ENCODE measurements around the gene RBM44. TPM values are rescaled to one million over a fixed set of nuclear protein-coding genes. Genes with fewer than 3 reads are reported as not detected.

Gene RBM44
- polyA plus RNA-seq, 1 donor from 2014 or later, result 2.5 TPM

GRCh38 chr2:237754182-237754581 is 44.4 kb upstream of the RBM44 start:
- no peaks in the 10 kb centered on the region for H4K20me1 ChIP-seq (ENCODE audit: insufficient read depth)
- H3K9ac ChIP-seq (ENCODE audit: low read length), result no peak overlapping the region
- H3K79me2 ChIP-seq (replicated peaks; ENCODE audit: insufficient read depth, low read length), result no peaks in the 10 kb centered on the region
- no peaks in the 10 kb centered on the region for H3K27me3 ChIP-seq (ENCODE audit: insufficient read depth, low read depth, low read length)
- no peaks in the 10 kb centered on the region for H3K9me3 ChIP-seq (ENCODE audit: low read length)
- H3K9me2 ChIP-seq (ENCODE audit: insufficient read depth, low read length), result no peaks in the 10 kb centered on the region
- no peak overlapping the region for H3K4me3 ChIP-seq (ENCODE audit: low read length)
- no peak overlapping the region for H2AFZ ChIP-seq (ENCODE audit: low read depth, low read length)
- TF ChIP-seq REST (IDR thresholded peaks at IDR 0.05; ENCODE audit: borderline replicate concordance), result no peak
- TF ChIP-seq POLR2AphosphoS5 (IDR thresholded peaks at IDR 0.05), result no peak
- no peak for TF ChIP-seq MXI1 (conservative IDR thresholded peaks at IDR 0.05; ENCODE audit: poor library complexity, severe bottlenecking)
- TF ChIP-seq, protein P1, sequence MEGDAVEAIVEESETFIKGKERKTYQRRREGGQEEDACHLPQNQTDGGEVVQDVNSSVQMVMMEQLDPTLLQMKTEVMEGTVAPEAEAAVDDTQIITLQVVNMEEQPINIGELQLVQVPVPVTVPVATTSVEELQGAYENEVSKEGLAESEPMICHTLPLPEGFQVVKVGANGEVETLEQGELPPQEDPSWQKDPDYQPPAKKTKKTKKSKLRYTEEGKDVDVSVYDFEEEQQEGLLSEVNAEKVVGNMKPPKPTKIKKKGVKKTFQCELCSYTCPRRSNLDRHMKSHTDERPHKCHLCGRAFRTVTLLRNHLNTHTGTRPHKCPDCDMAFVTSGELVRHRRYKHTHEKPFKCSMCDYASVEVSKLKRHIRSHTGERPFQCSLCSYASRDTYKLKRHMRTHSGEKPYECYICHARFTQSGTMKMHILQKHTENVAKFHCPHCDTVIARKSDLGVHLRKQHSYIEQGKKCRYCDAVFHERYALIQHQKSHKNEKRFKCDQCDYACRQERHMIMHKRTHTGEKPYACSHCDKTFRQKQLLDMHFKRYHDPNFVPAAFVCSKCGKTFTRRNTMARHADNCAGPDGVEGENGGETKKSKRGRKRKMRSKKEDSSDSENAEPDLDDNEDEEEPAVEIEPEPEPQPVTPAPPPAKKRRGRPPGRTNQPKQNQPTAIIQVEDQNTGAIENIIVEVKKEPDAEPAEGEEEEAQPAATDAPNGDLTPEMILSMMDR (IDR thresholded peaks at IDR 0.05; ENCODE audit: poor library complexity, severe bottlenecking), result no peak
- TF ChIP-seq RAD21 (conservative IDR thresholded peaks at IDR 0.05), result no peak
- no peak for TF ChIP-seq EP300 (conservative IDR thresholded peaks at IDR 0.05; ENCODE audit: poor library complexity, severe bottlenecking)
- TF ChIP-seq SMC3 (conservative IDR thresholded peaks at IDR 0.05; ENCODE audit: poor library complexity), result no peak
- no peak for TF ChIP-seq TAF1 (IDR thresholded peaks at IDR 0.05; ENCODE audit: low read depth)
- no peak for TF ChIP-seq EZH2 (IDR thresholded peaks at IDR 0.05; ENCODE audit: borderline replicate concordance, insufficient read depth, low read length, poor library complexity, severe bottlenecking)
- H3F3A ChIP-seq (ENCODE audit: insufficient read depth, low read length, poor library complexity, severe bottlenecking), result no peaks in the 10 kb centered on the region
- no peak overlapping the region for H3K27ac ChIP-seq (ENCODE audit: low read length)
- no peak overlapping the region for H3K4me2 ChIP-seq (ENCODE audit: low read length)
- peaks cover 13% of the 10 kb centered on the region for H3K36me3 ChIP-seq (ENCODE audit: insufficient read depth, low read length)

DNA sequence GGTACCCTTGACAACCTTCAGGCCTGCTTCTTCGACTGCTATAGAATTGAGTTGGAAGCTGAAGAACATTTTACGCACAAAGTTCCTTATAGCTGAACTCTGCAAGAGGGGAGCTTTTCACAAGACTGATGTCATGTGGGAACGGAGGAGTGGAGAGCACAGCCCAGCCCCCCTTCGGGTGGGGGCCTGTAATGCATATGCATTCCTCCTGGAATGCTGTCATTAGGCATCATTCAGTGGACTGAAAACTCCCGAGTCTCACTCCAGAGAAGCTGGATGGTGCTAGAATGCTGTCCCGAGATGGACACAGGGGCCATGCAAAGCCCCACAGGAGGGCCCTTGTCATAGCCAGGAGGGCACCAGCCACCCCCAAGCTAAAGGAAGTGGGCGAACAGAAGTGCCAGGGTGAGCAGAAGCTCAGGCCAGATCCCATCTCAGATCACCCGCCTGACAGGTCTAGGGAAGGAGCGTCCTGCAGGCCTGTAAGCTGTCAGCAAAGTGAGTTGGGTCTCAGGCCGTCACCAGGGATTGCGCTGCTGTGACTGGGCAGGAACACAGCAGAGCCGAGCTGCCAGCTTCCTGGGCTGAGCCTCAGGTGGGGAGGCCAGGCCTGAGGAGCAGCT is 43.8 kb upstream of the RBM44 start:
- Histone ChIP-seq H3K4me3 (ENCODE audit: low read length) (no peak overlapping the region), H3K36me3 (ENCODE audit: insufficient read depth, low read length) (peaks cover 13% of the 10 kb centered on the region), H3K27ac (ENCODE audit: low read length) (no peak overlapping the region), H2AFZ (ENCODE audit: low read depth, low read length) (no peak overlapping the region), H3K9me2 (ENCODE audit: insufficient read depth, low read length) (no peaks in the 10 kb centered on the region), H3K79me2 (replicated peaks; ENCODE audit: insufficient read depth, low read length) (no peaks in the 10 kb centered on the region), H4K20me1 (ENCODE audit: insufficient read depth) (no peaks in the 10 kb centered on the region), H3K27me3 (ENCODE audit: insufficient read depth, low read depth, low read length) (no peaks in the 10 kb centered on the region), H3F3A (ENCODE audit: insufficient read depth, low read length, poor library complexity, severe bottlenecking) (no peaks in the 10 kb centered on the region), H3K9me3 (ENCODE audit: low read length) (no peaks in the 10 kb centered on the region), H3K4me2 (ENCODE audit: low read length) (no peak overlapping the region), H3K9ac (ENCODE audit: low read length) (no peak overlapping the region)
- TF ChIP-seq POLR2AphosphoS5 (IDR thresholded peaks at IDR 0.05) (no peak), SMC3 (conservative IDR thresholded peaks at IDR 0.05; ENCODE audit: poor library complexity) (no peak), REST (IDR thresholded peaks at IDR 0.05; ENCODE audit: borderline replicate concordance) (no peak), MXI1 (conservative IDR thresholded peaks at IDR 0.05; ENCODE audit: poor library complexity, severe bottlenecking) (no peak), EZH2 (IDR thresholded peaks at IDR 0.05; ENCODE audit: borderline replicate concordance, insufficient read depth, low read length, poor library complexity, severe bottlenecking) (no peak), RAD21 (conservative IDR thresholded peaks at IDR 0.05) (no peak)

All from neural cell (in vitro differentiated cells).